Measurements from ENCODE around the gene CD200R1. TPM values are rescaled to one million over a fixed set of nuclear protein-coding genes. Genes with fewer than 3 reads are reported as not detected.

Gene CD200R1
- total RNA-seq, 1 experiment from 2014 or later, result not detected

- Histone ChIP-seq H3K36me3 (ENCODE audit: control insufficient read depth in 1 of 2, insufficient read depth in 2 of 2, low read length in 2 of 2) (no peaks in the 10 kb centered on the region), H3K79me2 (ENCODE audit: insufficient read depth, low read length) (no peaks in the 10 kb centered on the region), H4K20me1 (ENCODE audit: insufficient read depth) (no peaks in the 10 kb centered on the region), H3K4me1 (ENCODE audit: control insufficient read depth in 1 of 2, insufficient read depth in 2 of 2, low read length in 2 of 2) (no peaks in the 10 kb centered on the region), H3K27me3 (ENCODE audit: insufficient read depth, low read length) (no peaks in the 10 kb centered on the region), H2AFZ (ENCODE audit: low read depth, low read length, poor library complexity, severe bottlenecking) (no peak overlapping the region), H3K9me3 (ENCODE audit: control insufficient read depth in 1 of 2, insufficient read depth in 1 of 2, low read depth in 1 of 2, low read length in 2 of 2) (no peaks in the 10 kb centered on the region), H3K9ac (ENCODE audit: low read length) (no peak overlapping the region), H3K9me2 (ENCODE audit: insufficient read depth) (no peaks in the 10 kb centered on the region), H3K4me3 (replicated peaks in 1 of 2; ENCODE audit: low read depth in 1 of 2, low read length in 2 of 2) (no peak overlapping the region), H3K27ac (ENCODE audit: low read depth, low read length) (no peak overlapping the region), H3K4me2 (ENCODE audit: low read length) (no peak overlapping the region)
- ChIA-PET CTCF (no interaction called here), RAD21 (ENCODE audit: low non-redundant PET in 1 of 2, low total read pairs in 2 of 2, uncharacterized antibody in 2 of 2, unreplicated experiment in 2 of 2) (no interaction called here), POLR2A (no interaction called here)
- ATAC-seq, result no peak
- intact Hi-C loops (cut with micrococcal nuclease), result no loop called here
- no peak for TF ChIP-seq SRF (IDR thresholded peaks at IDR 0.05; ENCODE audit: low read depth)
- no peak for TF ChIP-seq EGR1 (IDR thresholded peaks at IDR 0.05; ENCODE audit: low read depth)
- TF ChIP-seq MAX (IDR thresholded peaks at IDR 0.05), result no peak
- DNase-seq (ENCODE audit: low read depth, low spot score), result no peak
- no TSS peak for BruUV-seq (replicated peaks)
Measured at GRCh38 chr3:112884678-112885290, 90.1 kb downstream of the CD200R1 start.

GRCh38 chr3:112881891-112882290 lies 93.0 kb downstream of the CD200R1 start:
- no peaks in the 10 kb centered on the region for H3K36me3 ChIP-seq (ENCODE audit: control insufficient read depth in 1 of 2, insufficient read depth in 2 of 2, low read length in 2 of 2)
- no TSS peak for BruUV-seq (replicated peaks)
- no peak overlapping the region for H3K4me2 ChIP-seq (ENCODE audit: low read length)
- no peak overlapping the region for H3K4me3 ChIP-seq (replicated peaks in 1 of 2; ENCODE audit: low read depth in 1 of 2, low read length in 2 of 2)
- no peaks in the 10 kb centered on the region for H3K79me2 ChIP-seq (ENCODE audit: insufficient read depth, low read length)
- RAD21 ChIA-PET (ENCODE audit: low non-redundant PET in 1 of 2, low total read pairs in 2 of 2, uncharacterized antibody in 2 of 2, unreplicated experiment in 2 of 2), result no interaction called here
- no peak overlapping the region for H2AFZ ChIP-seq (ENCODE audit: low read depth, low read length, poor library complexity, severe bottlenecking)
- intact Hi-C loops (cut with micrococcal nuclease), result no loop called here
- H3K9me3 ChIP-seq (ENCODE audit: control insufficient read depth in 1 of 2, insufficient read depth in 1 of 2, low read depth in 1 of 2, low read length in 2 of 2), result no peaks in the 10 kb centered on the region
- DNase-seq (ENCODE audit: low read depth, low spot score) (no peak), ATAC-seq (no peak)
- no peaks in the 10 kb centered on the region for H4K20me1 ChIP-seq (ENCODE audit: insufficient read depth)
- no peak for TF ChIP-seq EZH2 (IDR thresholded peaks at IDR 0.05)
- no peak for TF ChIP-seq CBX3 (IDR thresholded peaks at IDR 0.05; ENCODE audit: low read depth)
- TF ChIP-seq ELF1 (IDR thresholded peaks at IDR 0.05; ENCODE audit: borderline replicate concordance, low read depth), result no peak
- no peak for TF ChIP-seq EZH2phosphoT487 (IDR thresholded peaks at IDR 0.05; ENCODE audit: borderline replicate concordance)
- CTCF ChIA-PET, result no interaction called here
- no peaks in the 10 kb centered on the region for H3K27me3 ChIP-seq (ENCODE audit: insufficient read depth, low read length)
- POLR2A ChIA-PET, result no interaction called here
- no peak overlapping the region for H3K27ac ChIP-seq (ENCODE audit: low read depth, low read length)
- no peaks in the 10 kb centered on the region for H3K4me1 ChIP-seq (ENCODE audit: control insufficient read depth in 1 of 2, insufficient read depth in 2 of 2, low read length in 2 of 2)
- H3K9me2 ChIP-seq (ENCODE audit: insufficient read depth), result no peaks in the 10 kb centered on the region
- no peak overlapping the region for H3K9ac ChIP-seq (ENCODE audit: low read length)

All from HCT116 (cell line).